ENCODE measurements around the gene EBI3.
"Not testable (repeated sequence)": the region's sequence is repeated elsewhere in the genome, so short reads cannot be mapped to it uniquely, and the experiment has no call there.

The EBI3 gene

DNA sequence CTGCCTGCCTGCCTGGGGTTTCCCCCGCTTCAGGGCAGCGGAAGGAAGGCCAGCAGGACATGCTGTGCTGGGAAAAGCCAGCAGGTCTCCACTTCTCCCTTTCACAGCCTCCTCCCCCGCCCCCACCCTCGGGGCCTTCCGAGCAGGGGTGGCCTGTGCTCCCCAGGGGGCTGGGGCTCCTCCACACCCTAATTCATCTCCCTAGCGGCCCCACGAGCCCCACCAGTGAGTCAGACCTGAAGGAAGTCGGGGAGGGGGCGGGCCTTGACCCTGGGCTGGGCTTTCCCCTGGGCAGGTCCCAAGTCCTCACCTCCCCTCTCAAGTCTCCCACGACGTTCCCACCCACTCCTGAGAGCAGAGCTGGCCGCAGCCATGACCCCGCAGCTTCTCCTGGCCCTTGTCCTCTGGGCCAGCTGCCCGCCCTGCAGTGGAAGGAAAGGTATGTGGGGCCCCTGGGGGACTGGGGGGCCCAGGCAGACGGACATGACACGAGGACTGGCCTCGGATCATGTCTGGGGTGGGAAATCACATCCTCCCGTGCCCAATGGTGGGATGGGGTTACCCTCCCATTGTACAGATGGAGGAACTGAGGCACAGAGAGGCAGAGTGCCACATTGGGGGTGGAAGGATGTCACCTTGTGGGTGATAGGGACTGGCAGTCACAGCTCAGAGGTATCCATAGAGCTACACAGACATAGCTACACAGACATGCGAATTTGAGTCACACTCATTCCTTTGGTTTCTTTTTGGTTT lies at the start of gene EBI3:
TSS of gene EBI3 (plus strand) at position 345 of the 753 bp plus-strand sequence. CDS start at position 373, 28 bp downstream.
- DNase-seq (ENCODE audit: low read depth), result peak; percentile 53

DNA sequence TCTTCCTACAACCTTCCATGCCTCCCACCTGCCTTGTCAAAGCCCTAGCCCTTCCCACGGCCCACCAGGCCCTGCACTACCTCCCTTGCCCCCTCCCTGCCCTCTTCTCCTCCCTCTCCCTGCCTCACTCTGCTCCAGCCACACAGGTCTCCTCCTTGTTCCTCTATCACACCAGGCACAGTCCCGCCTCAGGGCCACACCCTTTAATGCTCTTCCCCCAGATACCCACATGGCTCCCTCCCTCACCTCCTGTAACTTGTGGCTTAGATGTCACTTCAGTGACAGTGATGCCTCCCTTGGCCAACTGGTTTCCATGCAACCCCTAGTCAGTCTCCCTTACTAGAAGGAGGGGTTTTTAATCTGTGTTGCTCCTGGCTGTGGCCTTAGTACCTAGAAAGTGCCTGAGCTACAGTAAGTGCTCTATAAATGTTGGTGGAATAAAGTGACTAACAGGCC lies 48.2 kb upstream of the EBI3 start:
- DNase-seq (ENCODE audit: low read depth), result peak; percentile 45

DNA sequence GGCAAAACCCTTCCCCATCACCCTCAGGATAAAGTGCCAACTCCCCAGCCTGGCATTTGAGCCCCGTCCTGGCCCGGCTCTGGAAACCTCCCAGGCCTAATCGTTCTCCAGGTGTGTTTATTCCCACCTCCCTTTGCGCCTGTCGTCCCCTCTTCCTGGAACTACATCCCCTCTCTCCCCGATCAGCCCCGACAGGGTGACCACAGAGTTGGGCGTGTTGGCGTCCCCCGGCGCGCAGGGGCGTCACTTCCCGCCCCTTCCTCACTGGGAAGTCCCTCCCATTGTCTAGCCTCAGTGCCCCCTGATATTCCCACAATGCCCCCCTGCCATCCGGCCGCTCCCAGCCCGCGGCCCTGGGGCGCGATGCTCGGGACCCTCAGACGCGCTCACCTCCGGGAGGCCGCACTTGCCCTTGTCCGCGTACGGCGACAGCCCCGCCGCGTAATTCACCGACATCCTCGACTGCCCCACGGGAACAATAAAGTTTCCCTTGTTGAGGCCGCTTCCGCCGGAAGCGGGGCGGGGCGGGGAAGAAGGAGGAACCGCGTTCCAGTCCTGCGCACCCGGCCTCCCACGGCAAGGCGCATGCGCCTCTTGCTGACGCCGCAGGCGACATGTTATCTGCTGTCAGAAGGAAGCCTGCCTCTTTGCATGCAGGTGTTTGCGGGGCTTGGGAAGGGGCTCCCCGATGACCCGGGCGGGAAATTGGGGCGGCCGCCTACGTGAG lies 47.1 kb upstream of the EBI3 start, which contains the start of the genes ANKRD24 and SIRT6:
TSS of gene ANKRD24 (plus strand) at position 606 of the 727 bp plus-strand sequence. CDS start 3,737 bp downstream, outside the sequence.
TSS of gene SIRT6 (minus strand) at position 480 of the 727 bp plus-strand sequence. CDS start at position 456, 24 bp downstream.
- DNase-seq (ENCODE audit: low read depth), result peak; percentile 91

DNA sequence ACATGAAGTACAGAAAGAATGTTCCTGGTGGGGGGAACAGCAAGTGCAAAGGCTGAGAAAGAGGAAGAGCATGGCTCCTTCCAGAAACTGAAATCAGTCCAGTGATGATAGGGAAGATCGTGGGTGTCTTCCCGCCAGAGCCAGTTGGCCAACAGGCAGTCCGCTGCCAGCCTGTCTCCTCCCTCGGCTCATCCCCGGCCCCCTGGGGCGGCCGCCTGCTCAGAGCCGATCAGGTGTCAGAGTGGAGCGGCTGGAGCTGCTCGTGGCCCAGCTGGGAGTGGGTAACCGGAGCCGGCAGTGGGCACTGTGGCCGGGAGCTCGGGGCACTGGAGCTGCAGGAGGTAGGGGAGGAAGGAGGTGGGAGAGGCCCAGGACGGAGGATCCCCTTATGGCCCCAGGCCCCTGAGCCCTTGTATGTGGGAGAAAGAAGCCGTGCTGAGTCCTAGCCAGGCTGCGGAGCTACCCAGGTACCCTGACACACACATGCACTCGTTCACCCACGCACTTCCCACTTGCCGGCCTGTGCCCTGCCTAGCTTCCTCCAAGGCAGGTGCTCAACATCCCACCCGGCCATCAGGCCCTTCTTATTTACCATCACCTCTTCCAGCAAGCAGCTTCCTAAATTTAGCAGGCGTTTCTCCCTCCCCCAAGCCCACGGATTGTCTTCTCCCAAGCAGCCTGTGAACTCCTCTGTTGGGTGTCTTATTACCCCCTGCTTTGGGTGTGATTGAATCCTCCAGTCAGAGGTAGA lies 45.2 kb upstream of the EBI3 start:
- no peak for DNase-seq (ENCODE audit: low read depth)

DNA sequence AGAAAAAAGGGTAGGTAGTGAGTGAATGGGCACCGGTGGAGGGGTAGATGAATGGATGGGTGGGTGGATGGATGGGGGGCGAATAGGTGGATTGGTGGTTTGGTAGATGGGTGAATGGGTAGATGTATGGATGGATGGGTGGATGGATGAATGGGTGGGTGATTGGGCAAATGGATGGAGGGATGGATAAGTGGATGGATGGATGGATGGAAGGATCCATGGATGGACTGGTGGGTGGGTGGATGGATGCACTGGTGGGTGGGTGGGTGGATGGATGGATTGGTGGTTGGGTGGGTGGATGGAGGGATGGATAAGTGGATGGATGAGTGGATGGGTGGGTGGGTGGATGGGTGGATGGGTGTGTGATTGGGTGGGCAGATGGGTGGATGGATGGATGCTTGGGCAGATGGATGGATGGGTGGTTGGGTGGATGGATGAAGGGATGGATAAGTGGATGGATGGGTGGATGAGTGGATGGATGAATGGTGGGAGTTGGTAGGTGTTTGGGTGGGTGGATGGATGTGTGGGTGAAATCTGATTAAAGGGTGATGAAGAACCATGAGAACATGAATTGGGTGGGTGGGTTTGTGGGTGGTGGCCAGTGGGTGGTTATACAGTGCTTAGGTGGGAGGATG lies 44.5 kb upstream of the EBI3 start:
- DNase-seq (ENCODE audit: low read depth), result no peak

DNA sequence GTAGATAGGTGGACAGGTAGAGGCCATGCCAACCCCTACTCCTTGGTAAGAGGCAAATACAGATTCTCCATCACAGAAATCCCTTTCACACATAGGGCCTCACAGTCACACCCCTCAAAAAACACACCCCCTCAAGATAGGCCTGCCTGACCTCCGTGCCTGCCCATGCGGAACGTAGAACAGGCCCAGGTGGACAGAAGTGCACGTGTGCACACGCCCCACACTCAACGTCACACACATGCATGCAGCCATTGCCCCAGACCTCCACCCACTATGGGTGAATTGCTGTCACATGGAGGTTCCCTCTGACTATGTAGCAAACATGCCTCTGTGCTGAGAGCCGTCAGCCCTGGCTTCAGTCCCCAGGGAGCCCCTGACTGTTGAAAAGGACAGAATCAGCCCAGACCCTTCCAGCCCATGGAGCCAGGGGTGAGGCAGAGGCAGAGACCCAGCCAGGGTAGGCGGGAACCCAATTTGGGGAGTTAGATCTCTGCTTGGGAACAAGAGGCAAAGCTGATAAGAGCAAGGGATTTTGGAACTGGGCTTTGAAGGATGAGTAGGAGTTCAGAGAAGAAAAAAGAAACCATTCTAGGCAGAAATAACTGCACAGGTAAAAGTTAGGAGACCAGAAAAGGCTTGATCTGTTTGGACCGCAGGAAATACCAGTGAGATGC lies 43.8 kb upstream of the EBI3 start:
- no peak for DNase-seq (ENCODE audit: low read depth)

DNA sequence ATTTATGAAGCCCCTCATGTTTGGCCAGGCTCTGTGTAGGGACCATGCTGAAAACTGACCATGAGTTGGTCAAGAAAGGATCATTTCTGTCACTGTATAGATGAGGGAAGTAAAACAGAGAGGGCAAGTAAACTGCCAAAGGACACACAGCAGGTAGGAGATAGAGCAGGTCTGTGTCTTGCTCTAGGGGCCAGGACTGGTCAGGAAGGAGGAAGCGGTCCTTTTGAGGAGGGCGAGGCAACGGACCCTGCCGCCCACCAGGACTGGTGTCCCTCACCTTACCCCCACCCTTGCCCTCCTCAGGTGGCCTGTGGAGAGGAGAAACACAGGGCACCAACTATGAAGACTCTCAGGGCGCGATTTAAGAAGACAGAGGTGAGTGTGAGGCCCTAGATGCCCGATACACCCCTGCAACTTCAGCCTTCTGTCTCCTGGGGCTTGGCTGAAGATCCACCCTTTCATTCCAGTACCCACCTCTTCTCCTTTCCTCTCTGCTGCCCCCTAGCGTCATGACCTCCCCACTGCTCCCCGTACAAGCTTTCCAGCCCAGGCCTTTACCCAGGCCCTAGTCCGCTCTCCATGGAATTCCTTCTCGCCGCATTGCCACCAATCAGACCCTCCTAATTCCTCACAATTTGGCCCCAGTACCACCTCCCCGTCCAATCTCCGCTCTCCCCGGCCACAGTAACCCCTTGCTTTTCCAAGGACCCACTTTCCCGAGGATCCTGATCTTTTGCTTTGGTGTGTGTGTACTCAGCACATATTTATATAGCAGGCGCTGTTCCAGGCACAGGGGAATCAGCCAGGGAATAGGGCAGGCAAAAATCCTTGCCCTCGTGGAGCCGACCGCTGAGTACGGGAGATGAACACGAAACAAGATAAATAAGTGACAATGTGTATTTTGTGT lies 43.0 kb upstream of the EBI3 start:
- DNase-seq (ENCODE audit: low read depth), result no peak

DNA sequence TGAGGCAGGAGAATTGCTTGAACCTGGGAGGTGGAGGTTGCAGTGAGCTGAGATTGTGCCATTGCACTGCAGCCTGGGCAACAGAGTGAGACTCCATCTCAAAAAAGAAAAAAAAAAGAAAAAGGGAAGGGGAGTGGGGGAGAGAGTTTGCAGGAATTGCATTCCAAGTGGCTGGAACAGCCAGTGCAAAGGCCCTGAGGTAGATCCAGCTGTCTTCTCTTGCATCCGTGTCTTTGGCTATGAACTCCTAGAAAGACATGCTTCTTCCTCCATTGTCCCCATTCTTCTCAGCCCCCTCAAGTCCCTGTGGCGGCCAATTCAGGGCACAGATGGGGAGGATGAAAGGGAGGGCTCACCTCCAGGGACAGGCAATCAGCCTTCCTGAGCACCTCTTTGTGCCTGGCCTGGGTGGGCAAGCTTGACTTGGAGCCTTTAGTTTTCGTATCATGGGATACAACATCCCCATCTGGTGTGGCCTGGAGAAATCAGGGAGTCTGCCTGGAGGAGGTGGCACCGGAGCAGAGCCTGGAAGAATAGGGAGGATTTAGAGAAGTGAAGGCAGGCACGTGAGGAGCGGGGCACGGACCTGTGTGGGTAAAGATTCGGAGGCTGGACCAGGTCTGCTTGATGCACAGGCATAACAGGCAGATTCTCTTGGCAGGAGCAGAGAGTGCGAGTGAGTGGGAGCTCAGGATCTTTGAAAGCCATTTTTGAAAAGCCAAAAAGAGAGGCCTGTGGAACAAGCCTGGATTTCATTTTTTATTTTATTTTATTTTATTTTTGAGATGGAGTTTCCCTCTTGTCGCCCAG lies 41.8 kb upstream of the EBI3 start:
- DNase-seq (ENCODE audit: low read depth), result no peak

DNA sequence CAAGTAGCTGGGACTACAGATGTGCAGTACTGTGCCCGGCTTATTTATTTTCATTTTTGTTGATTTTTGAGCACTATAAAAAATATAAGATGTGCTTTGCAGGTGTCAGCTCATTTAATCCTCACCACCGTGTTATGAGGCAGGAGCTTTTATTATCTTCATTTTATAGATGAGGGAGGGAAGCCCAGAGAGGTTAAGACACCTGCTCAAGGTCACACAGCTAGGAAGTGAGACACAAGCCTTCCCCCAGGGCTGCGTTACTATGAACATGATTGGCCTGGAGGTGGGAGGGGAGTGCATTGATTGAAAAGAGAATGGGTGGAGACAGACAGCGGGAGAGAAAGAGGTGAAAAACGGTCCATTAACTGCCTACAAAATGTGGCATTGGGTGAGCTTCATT lies 39.7 kb upstream of the EBI3 start:
- no peak for DNase-seq (ENCODE audit: low read depth)

DNA sequence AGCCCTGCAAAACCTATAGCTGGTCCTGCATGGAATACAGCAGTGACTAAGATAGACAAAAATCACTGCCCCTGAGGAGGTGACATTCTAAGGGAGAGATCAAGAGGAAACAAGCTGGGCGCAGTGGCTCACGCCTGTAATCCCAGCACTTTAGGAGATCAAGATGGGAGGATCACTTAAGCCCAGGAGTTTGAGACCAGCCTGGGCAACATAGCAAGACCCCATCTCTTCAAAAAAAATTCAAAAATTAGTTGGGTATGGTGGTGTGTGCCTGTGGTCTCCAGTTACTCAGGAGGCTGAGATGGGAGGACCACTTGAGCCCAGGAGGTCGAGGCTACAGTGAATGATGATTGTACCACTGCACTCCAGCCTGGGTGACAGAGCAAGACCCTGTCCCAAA lies 36.8 kb upstream of the EBI3 start:
- not testable (repeated sequence) for DNase-seq (ENCODE audit: low read depth)

DNA sequence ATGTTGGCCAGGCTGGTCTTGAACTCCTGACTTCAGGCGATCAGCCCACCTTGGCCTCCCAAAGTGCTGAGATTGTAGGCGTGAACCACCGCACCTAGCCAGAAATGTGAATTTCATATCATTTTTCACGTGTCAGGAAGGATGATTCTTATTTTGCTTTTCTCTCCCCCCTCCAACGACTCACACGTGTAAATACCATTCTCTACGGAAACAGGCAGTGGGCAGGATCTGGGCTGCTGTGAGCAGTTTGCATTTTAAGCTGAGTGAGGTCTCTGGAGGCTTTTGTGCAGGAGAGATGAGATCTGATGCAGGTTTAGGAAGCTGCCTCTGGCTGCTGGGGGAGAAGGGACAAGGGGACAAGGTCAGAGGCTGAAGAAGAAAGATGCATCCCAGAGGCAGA lies 35.0 kb upstream of the EBI3 start:
- DNase-seq (ENCODE audit: low read depth), result no peak

DNA sequence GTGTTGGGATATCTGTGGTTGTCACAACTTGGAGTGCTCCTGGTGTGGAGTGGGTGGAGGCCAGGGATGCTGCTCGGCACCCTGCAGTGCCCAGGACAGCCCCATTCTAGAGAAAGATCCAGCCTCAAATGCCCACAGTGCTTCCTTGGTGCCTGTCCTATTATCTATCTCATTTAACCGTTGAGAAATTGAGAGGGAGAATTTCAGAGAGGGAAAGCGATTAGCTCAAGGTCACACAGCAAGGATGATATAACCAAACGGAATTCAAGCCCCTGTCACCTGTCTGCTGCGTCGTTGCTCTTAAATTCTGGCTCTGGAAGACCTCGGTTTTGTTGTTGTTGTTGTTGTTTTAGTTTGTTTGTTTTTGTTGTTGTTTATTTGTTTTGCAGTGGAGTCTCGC lies 33.3 kb upstream of the EBI3 start:
- DNase-seq (ENCODE audit: low read depth), result no peak

DNA sequence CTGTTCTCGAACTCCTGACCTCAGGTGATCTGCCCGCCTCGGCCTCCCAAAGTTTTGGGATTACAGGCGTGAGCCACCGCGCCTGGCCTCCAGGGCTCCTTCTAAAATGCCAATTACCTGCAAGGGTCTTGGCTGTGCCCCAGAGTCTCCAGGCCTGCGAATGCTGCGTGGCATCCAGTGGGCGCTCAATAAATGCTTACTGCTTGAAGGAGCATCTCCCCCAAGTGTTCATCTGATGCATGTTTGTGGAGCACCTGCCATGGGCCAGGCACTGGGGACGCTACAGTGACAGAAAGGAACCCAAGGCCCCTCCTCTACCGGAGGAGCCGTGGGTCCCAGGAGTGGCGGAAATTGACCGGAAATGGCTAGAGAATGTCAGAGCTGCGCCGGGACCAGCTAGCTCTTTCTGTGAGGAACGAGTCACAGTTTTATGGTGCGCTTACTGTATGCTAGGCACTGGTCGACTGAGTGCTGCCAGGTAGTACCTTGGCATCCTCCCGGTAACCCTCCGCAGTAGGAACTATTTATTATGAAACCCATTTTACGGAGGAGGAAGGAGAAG lies 32.7 kb upstream of the EBI3 start:
- DNase-seq (ENCODE audit: low read depth), result no peak

DNA sequence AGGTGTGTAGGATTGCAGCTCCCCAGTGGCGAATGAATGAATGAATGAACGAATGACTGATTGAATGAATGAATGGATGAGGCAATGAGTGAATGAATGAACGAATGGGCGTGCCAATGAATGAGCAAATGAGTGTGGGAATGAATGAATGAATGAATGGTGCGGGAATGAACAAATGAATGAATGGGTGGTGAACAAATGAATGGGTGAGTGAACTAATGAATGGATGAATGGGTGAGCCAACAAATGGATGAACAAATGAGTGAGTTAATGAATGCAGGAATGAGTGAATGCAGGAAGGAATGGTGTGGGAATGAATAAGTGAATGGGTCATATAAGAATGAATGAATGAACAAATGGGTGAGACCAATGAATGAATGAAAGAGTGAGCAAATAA lies 32.1 kb upstream of the EBI3 start:
- no peak for DNase-seq (ENCODE audit: low read depth)

DNA sequence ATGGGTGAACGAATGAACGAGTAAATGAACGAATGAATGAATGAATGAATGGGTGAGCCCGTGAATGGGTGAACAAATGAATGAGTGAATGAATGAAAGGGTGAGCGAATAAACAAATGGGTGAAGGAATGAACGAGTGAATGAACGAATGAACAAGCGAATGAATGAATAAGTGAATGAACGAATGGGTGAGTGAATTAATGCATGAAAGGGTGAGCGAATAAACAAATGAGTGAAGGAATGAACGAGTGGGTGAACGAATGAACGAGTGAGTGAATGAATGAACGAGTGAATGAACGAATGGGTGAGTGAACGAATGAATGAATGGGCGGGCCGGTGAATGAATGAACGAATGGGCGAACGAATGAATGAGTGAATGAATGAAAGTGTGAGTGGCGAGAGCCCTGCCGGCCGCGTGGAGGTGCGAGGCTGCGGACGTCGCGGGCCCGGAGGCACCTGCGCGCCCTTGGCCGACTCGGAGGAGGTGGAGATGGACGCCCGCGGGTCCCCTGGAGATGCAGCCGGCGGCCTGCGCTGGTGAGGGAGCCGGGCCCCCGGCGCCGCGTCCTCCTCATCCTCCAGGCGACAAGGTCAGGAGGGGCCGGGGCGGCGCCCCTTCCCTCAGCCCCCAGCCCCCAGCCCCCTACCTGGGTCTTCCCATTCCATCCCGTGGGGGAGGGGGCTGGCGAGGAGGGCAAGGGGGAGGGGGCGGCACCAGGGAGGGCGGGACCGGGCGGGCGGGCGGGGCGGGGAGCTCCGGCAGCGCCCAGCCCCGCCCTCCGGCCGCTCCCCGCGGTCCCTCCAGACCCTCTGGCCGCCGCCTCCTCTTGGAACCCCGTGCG lies 31.5 kb upstream of the EBI3 start:
- DNase-seq (ENCODE audit: low read depth), result no peak

DNA sequence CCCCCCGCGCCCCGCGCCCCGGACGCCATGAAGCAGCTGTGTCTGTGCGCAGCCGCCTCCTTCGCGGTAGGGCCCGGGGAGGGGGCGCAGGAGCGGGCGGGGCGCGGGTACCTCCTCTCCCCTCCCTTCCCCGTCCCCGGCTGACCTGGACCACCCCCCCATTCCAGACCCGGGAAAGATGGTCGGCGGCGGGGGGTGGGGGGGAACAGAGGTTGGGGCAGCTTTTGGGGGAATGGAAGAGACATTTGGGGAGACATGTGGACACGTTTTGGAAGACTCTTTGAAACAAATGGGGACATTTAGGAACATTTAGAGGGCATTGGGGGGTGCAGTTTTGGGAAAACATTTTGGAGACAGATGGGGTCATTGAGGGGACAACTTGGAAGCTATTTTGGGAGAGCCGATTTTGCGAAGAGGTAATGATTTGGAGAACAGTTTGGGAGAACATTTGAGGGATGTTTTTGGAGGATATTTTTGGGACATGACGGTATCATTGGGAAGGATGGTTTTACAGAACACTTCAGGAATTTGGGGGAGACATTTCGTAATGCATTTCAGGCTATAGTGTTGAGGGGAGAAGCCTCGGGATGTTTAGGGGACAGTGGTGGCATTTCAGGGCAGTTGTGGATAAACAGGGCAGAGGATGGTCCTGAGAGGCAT lies 30.7 kb upstream of the EBI3 start:
- DNase-seq (ENCODE audit: low read depth), result no peak

DNA sequence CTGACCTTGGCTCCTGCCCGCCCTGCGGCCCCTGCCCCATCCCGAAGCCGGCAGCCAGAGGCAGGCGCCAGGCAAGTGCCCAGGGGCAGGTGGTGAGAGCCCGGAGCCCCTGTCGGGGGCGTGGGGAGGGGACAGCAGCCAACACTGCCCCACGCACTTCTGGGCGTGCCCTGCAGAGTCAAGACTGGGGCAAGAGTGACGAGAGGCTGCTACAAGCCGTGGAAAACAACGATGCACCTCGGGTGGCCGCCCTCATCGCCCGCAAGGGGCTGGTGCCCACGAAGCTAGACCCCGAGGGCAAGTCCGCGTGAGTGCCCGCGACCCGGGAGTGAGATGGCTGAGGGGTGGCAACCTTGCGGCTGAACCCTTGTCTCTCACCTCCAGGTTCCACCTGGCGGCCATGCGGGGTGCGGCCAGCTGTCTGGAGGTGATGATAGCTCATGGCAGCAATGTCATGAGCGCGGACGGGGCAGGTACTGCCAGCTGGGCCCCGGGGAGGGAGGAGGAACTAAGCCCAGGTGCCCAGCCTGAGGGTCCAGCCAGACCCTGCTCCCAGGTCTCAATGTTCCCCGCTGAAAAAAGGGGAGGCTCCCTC lies 29.5 kb upstream of the EBI3 start:
- DNase-seq (ENCODE audit: low read depth), result no peak

Measured in CMK (cell line).